T-helper 17 cell (primary cell): ENCODE results near the gene HLA-DMA. TPM values are rescaled to one million over a fixed set of nuclear protein-coding genes. Genes with fewer than 3 reads are reported as not detected.

Experiments used
- ATAC-seq: fragments of 150-1000 bp; cut with Tn5 transposase; 2 replicates; pipeline ENCODE4 v1.10.0; 2021; ENCODE audit warnings: mild to moderate bottlenecking, moderate library complexity
- DNase-seq, 3 donors: peaks; one replicate each; pipeline versions ENCODE4 v3.0.0 to v3.0.0-alpha.2; 2020 to 2021
- H3K9me3 ChIP-seq: one replicate; pipeline ENCODE4 v1.7.0; 2013; ENCODE audit warnings: low read length, mild to moderate bottlenecking; ENCODE audit not compliant: control insufficient read depth, poor library complexity, severe bottlenecking
- H3K27ac Mint-ChIP-seq: one replicate; pipeline ENCODE4 v1.8.0; 2022; ENCODE audit warnings: mild to moderate bottlenecking, moderate library complexity, mixed read lengths
- H3K27me3 Mint-ChIP-seq: one replicate; pipeline ENCODE4 v1.8.0; 2022; ENCODE audit warnings: mixed read lengths
- H3K36me3 Mint-ChIP-seq: one replicate; pipeline ENCODE4 v1.8.0; 2022; ENCODE audit warnings: low read depth, mixed read lengths
- H3K4me1 Mint-ChIP-seq: one replicate; pipeline ENCODE4 v1.8.0; 2022; ENCODE audit warnings: mild to moderate bottlenecking, mixed read lengths
- H3K4me3 Mint-ChIP-seq: one replicate; pipeline ENCODE4 v1.8.0; 2022; ENCODE audit warnings: mild to moderate bottlenecking, moderate library complexity, mixed read lengths
- total RNA-seq, 4 donors: library from RNA in 2 of 4; stranded (reverse) in 2 of 4; gene quantifications; one replicate each; pipeline ENCODE4 v1.2.3 and lab custom pipeline; 2022 to 2026

HLA-DMA gene
- total RNA-seq, 2 donors from 2014 or later = 20.9 to 23.4 TPM

DNA sequence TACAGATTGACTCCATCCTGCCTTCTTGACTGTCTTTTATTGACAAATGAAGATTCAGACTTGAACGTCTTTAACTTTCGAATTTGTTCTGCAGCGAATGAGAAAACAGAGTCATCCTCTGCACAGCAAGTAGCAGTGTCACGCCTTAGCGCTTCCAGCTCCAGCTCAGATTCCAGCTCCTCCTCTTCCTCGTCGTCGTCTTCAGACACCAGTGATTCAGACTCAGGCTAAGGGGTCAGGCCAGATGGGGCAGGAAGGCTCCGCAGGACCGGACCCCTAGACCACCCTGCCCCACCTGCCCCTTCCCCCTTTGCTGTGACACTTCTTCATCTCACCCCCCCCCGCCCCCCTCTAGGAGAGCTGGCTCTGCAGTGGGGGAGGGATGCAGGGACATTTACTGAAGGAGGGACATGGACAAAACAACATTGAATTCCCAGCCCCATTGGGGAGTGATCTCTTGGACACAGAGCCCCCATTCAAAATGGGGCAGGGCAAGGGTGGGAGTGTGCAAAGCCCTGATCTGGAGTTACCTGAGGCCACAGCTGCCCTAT is 27.7 kb upstream of the HLA-DMA start:
- H3K36me3 Mint-ChIP-seq = peaks cover 16% of the 10 kb centered on the region
- ATAC-seq (no peak), DNase-seq (no peak)
- H3K4me1 Mint-ChIP-seq = peaks cover 52% of the 10 kb centered on the region
- H3K4me3 Mint-ChIP-seq = peak overlapping the region; percentile 19
- H3K27ac Mint-ChIP-seq = peak overlapping the region; percentile 89
- no peaks in the 10 kb centered on the region for H3K27me3 Mint-ChIP-seq
- H3K9me3 ChIP-seq = no peaks in the 10 kb centered on the region

DNA sequence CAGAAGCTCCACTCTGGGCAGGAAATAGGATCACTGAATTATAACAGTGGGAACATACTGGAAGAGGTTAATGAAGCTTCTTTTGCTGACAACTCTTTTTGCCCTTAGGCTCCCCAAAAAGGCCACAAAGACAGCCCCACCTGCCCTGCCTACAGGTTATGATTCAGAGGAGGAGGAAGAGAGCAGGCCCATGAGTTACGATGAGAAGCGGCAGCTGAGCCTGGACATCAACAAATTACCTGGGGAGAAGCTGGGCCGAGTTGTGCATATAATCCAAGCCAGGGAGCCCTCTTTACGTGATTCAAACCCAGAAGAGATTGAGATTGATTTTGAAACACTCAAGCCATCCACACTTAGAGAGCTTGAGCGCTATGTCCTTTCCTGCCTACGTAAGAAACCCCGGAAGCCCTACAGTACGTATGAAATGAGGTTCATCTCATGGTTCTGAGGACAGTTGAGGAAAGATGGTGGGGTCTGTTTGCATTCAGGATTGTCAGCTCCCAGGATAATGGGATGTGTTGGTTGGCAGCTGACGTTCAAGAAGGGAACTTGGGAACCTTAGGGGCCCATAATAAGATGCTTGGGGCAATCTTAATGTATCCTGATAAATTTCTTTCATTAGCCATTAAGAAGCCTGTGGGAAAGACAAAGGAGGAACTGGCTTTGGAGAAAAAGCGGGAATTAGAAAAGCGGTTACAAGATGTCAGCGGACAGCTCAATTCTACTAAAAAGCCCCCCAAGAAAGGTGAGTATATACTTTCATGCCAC is 27.0 kb upstream of the HLA-DMA start:
- Mint-ChIP-seq H3K4me1 (peaks cover 54% of the 10 kb centered on the region), H3K27me3 (no peaks in the 10 kb centered on the region), H3K4me3 (no peak overlapping the region), H3K27ac (peak overlapping the region; percentile 89), H3K36me3 (peaks cover 16% of the 10 kb centered on the region)
- no peak for ATAC-seq
- DNase-seq = no peak
- no peaks in the 10 kb centered on the region for H3K9me3 ChIP-seq

DNA sequence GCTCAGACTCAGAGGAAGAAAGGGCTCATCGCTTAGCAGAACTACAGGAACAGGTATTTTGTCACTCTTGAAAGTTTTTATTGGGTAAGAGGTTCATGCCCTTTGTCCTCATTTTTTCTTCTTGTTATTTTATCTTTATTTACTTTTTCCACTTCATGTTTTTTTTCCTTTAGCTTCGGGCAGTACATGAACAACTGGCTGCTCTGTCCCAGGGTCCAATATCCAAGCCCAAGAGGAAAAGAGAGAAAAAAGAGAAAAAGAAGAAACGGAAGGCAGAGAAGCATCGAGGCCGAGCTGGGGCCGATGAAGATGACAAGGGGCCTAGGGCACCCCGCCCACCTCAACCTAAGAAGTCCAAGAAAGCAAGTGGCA is 25.0 kb upstream of the HLA-DMA start:
- no peak for ATAC-seq
- H3K36me3 Mint-ChIP-seq = peaks cover 27% of the 10 kb centered on the region
- no peaks in the 10 kb centered on the region for H3K9me3 ChIP-seq
- peak overlapping the region; percentile 19 for H3K4me3 Mint-ChIP-seq
- DNase-seq = no peak
- peaks cover 61% of the 10 kb centered on the region for H3K4me1 Mint-ChIP-seq
- peak overlapping the region; percentile 89 for H3K27ac Mint-ChIP-seq
- H3K27me3 Mint-ChIP-seq = no peaks in the 10 kb centered on the region

DNA sequence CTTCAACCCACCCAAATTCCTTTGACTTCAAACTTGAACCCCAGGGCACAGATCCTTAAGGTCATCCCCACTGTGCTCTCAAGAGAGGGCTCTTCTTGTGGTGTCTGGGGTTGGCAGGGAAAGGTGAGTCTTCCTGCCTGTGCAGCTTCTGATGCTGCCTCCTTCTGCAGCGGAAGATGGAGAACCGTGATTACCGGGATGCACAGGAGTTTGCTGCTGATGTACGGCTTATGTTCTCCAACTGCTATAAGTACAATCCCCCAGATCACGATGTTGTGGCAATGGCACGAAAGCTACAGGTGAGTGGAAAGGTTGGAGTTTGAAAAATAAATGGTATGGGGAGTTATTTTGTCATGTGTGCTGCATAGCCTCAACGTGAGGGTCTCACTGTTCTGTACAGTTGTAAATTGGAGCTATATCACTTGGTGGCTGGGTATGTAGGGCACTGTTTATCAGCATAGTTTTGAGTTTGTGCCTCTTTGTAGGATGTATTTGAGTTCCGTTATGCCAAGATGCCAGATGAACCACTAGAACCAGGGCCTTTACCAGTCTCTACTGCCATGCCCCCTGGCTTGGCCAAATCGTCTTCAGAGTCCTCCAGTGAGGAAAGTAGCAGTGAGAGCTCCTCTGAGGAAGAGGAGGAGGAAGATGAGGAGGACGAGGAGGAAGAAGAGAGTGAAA is 24.5 kb upstream of the HLA-DMA start:
- no peak for DNase-seq
- peaks cover 29% of the 10 kb centered on the region for H3K36me3 Mint-ChIP-seq
- peak overlapping the region; percentile 89 for H3K27ac Mint-ChIP-seq
- no peaks in the 10 kb centered on the region for H3K9me3 ChIP-seq
- ATAC-seq = no peak
- peaks cover 62% of the 10 kb centered on the region for H3K4me1 Mint-ChIP-seq
- no peaks in the 10 kb centered on the region for H3K27me3 Mint-ChIP-seq
- H3K4me3 Mint-ChIP-seq = peak overlapping the region; percentile 58

GRCh38 chr6:32976334-32977069 is 23.6 kb upstream of the HLA-DMA start:
- Mint-ChIP-seq H3K4me3 (peak overlapping the region; percentile 74), H3K27me3 (no peaks in the 10 kb centered on the region), H3K36me3 (peaks cover 29% of the 10 kb centered on the region), H3K4me1 (peaks cover 64% of the 10 kb centered on the region), H3K27ac (peak overlapping the region; percentile 99)
- ATAC-seq = no peak
- no peak for DNase-seq
- H3K9me3 ChIP-seq = no peaks in the 10 kb centered on the region

GRCh38 chr6:32975886-32976285 is 23.0 kb upstream of the HLA-DMA start:
- ATAC-seq (no peak), DNase-seq (no peak)
- Mint-ChIP-seq H3K4me1 (peaks cover 67% of the 10 kb centered on the region), H3K27ac (peak overlapping the region; percentile 99), H3K4me3 (peak overlapping the region; percentile 100), H3K27me3 (no peaks in the 10 kb centered on the region), H3K36me3 (peaks cover 29% of the 10 kb centered on the region)
- H3K9me3 ChIP-seq = no peaks in the 10 kb centered on the region

DNA sequence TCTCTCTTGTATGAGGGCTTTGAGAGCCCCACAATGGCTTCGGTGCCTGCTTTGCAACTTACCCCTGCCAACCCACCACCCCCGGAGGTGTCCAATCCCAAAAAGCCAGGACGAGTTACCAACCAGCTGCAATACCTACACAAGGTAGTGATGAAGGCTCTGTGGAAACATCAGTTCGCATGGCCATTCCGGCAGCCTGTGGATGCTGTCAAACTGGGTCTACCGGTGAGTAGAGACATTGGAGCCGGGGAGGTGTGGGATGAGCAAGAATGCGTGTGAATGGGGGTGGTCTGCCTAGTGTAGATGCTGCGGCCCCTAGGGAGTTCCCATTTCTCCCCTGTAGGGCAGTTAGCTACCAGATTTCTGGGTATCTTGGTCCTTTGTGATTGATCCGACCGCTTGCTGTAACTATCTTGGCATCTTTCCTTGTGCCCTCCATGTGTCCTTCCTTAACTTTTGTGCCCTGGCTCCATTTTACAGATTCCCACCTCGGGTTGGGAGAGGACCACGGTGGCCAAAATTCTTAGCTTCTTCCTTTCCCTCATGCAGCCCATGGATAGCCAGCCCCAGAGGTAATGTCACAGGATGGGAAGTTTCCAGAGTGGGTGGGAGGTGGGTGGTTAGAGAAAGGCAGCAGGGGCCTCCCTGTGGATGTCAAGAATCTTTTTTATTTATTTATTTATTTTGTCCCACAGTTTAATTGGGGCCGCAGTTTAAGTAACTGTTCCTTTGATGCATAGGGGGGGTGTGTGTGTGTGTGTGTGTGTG is 21.8 kb upstream of the HLA-DMA start:
- H3K27me3 Mint-ChIP-seq = no peaks in the 10 kb centered on the region

DNA sequence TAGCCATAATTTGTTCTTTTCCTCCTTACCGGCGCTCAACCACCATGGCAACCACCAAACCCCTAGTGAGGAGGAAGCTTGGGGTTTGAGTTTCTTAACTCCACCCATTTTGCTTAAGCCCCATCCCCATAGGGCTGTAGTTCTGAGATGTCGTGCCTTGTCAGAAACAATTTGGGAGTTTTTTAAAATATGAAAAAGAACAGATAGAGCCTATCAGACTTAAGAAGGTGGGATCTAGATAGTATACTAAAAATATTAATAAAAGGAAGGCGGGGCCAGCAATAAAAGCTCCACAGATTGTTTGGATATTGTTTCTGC is 21.1 kb upstream of the HLA-DMA start:
- DNase-seq (no peak), ATAC-seq (peak; percentile 8)
- H3K27ac Mint-ChIP-seq = peak overlapping the region; percentile 99
- H3K4me3 Mint-ChIP-seq = peak overlapping the region; percentile 100
- peaks cover 73% of the 10 kb centered on the region for H3K4me1 Mint-ChIP-seq
- peaks cover 26% of the 10 kb centered on the region for H3K36me3 Mint-ChIP-seq
- H3K9me3 ChIP-seq = no peaks in the 10 kb centered on the region
- H3K27me3 Mint-ChIP-seq = no peaks in the 10 kb centered on the region

More for the DNA sequence above, 21.8 kb upstream of the HLA-DMA start:
- H3K4me1 Mint-ChIP-seq = peaks cover 70% of the 10 kb centered on the region
- peak overlapping the region; percentile 99 for H3K27ac Mint-ChIP-seq
- peak overlapping the region; percentile 100 for H3K4me3 Mint-ChIP-seq
- DNase-seq (no peak), ATAC-seq (no peak)
- no peaks in the 10 kb centered on the region for H3K9me3 ChIP-seq
- H3K36me3 Mint-ChIP-seq = peaks cover 29% of the 10 kb centered on the region

- no peaks in the 10 kb centered on the region for H3K27me3 Mint-ChIP-seq
- H3K36me3 Mint-ChIP-seq = peaks cover 25% of the 10 kb centered on the region
- peak; percentile 3 for ATAC-seq
- H3K9me3 ChIP-seq = no peaks in the 10 kb centered on the region
- DNase-seq = peak; percentile 52 to 63 (median 52)
- peaks cover 70% of the 10 kb centered on the region for H3K4me1 Mint-ChIP-seq
- peak overlapping the region; percentile 99 for H3K27ac Mint-ChIP-seq
- peak overlapping the region; percentile 100 for H3K4me3 Mint-ChIP-seq
Measured at GRCh38 chr6:32973144-32974015, 20.5 kb upstream of the HLA-DMA start.

DNA sequence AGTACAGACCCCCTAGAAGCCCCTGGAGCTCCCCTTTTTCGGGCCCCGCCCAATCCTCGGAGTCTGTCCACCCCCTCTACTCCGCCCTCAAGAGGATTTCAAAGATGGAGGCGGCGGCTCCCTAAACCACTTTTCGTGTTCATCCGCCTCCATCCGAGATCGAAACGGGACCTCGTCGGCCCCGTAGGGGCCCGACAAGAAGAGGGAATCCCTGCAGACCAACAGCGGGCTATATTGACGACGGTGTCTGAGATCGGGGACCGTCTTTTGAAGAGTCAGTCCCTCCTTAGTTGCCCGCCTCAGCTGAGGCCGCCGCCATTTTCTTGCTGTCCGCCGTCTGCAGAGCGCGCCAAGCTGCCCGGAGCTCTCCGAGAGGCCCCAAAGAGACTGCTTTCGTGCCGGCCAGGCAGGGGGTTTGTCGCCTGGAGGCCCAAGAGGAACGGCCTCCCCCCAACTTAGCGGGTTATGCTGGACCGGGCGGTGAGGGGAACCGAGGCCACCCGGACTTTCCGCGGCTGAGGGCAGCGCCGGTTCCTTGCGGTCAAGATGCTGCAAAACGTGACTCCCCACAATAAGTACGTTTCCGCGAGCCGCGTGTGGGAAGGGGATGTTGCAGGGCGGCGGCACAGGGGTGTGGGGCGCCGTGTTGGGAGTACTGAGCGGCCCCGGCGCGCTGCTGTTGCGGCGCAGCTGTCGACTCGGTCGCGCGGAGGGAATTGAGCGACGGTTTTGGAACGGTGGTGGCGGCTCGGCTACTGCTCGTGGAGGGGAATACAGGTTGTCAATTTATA is 19.7 kb upstream of the HLA-DMA start:
- Mint-ChIP-seq H3K36me3 (peaks cover 23% of the 10 kb centered on the region), H3K27ac (peak overlapping the region; percentile 99), H3K27me3 (no peaks in the 10 kb centered on the region), H3K4me1 (peaks cover 67% of the 10 kb centered on the region), H3K4me3 (peak overlapping the region; percentile 100)
- peak; percentile 43 to 53 (median 46) for DNase-seq
- H3K9me3 ChIP-seq = no peaks in the 10 kb centered on the region
- peak; percentile 32 for ATAC-seq

GRCh38 chr6:32971581-32972352 is 18.9 kb upstream of the HLA-DMA start:
- peaks cover 71% of the 10 kb centered on the region for H3K4me1 Mint-ChIP-seq
- H3K9me3 ChIP-seq = no peaks in the 10 kb centered on the region
- ATAC-seq (peak; percentile 63), DNase-seq (peak; percentile 98 to 99 (median 99))
- H3K27ac Mint-ChIP-seq = peak overlapping the region; percentile 99
- no peaks in the 10 kb centered on the region for H3K27me3 Mint-ChIP-seq
- H3K4me3 Mint-ChIP-seq = peak overlapping the region; percentile 100
- H3K36me3 Mint-ChIP-seq = peaks cover 19% of the 10 kb centered on the region
